WTC11 (cell line): ENCODE data around the gene RHOT1. TPM values are rescaled to one million over a fixed set of nuclear protein-coding genes. Genes with fewer than 3 reads are reported as not detected.

ENCODE experiments used
- ATAC-seq: fragments of 200-7000 bp; cut with Tn5 transposase; 2 replicates; pipeline ENCODE4 v1.10.0; 2021; ENCODE audit warnings: mild to moderate bottlenecking, moderate library complexity
- CTCF ChIA-PET: fragments of 300-600 bp; sonication (Branson Sonifier 250); formaldehyde crosslinking; loops from one replicate; lab custom pipeline; 2021; ENCODE audit warnings: antibody characterized with exemption; lab: Charles Lee
- POLR2A ChIA-PET: fragments of 350-600 bp; sonication (Branson Sonifier 250); formaldehyde crosslinking; loops from one replicate; lab custom pipeline; 2021; ENCODE audit warnings: antibody characterized with exemption; lab: Charles Lee
- DNase-seq: peaks from one replicate; pipeline ENCODE4 v3.0.0; 2021; ENCODE audit warnings: low spot score
- H3K27ac Mint-ChIP-seq: 2 replicates; pipeline ENCODE4 v1.8.0; 2021; ENCODE audit warnings: mixed read lengths
- H3K27me3 Mint-ChIP-seq: 2 replicates; pipeline ENCODE4 v1.8.0; 2021; ENCODE audit warnings: low read depth, mild to moderate bottlenecking, moderate library complexity, mixed read lengths
- H3K36me3 Mint-ChIP-seq: 2 replicates; pipeline ENCODE4 v1.8.0; 2021; ENCODE audit warnings: mixed read lengths
- H3K4me1 Mint-ChIP-seq: 2 replicates; pipeline ENCODE4 v1.8.0; 2022; ENCODE audit warnings: mixed read lengths
- H3K4me3 Mint-ChIP-seq: 2 replicates; pipeline ENCODE4 v1.8.0; 2021; ENCODE audit warnings: mild to moderate bottlenecking, moderate library complexity, mixed read lengths
- H3K9me3 Mint-ChIP-seq: 2 replicates; pipeline ENCODE4 v1.8.0; 2021; ENCODE audit warnings: mixed read lengths
- CBFB ChIP-seq: sonication (generic); formaldehyde crosslinking; IDR thresholded peaks from 2 replicates; pipeline ENCODE4 v1.8.1; 2022; ENCODE audit warnings: mild to moderate bottlenecking, low read depth, missing genetic modification reagents
- CREM ChIP-seq: sonication (generic); formaldehyde crosslinking; IDR thresholded peaks from 2 replicates; pipeline ENCODE4 v1.8.1; 2022; ENCODE audit warnings: mild to moderate bottlenecking, missing genetic modification reagents, moderate library complexity
- E2F5 ChIP-seq: sonication (generic); formaldehyde crosslinking; IDR thresholded peaks from 2 replicates; pipeline ENCODE4 v1.8.1; 2022; ENCODE audit warnings: mild to moderate bottlenecking, moderate library complexity, missing genetic modification reagents
- ERG ChIP-seq: fragments of 250-450 bp; sonication (Bioruptor Pico); IDR thresholded peaks from 2 replicates; pipeline ENCODE4 v1.8.0; 2021; ENCODE audit warnings: mild to moderate bottlenecking
- FOXP1 ChIP-seq: sonication (generic); formaldehyde crosslinking; IDR thresholded peaks from 2 replicates; pipeline ENCODE4 v1.8.0; 2022; ENCODE audit warnings: missing genetic modification reagents, mild to moderate bottlenecking, moderate library complexity, borderline replicate concordance
- FOXP4 ChIP-seq: sonication (generic); formaldehyde crosslinking; IDR thresholded peaks from 2 replicates; pipeline ENCODE4 v1.8.0; 2022; ENCODE audit warnings: mild to moderate bottlenecking, missing genetic modification reagents
- JAZF1 ChIP-seq: fragments of 250-450 bp; sonication (Bioruptor Pico); IDR thresholded peaks from 2 replicates; pipeline ENCODE4 v1.9.0; 2021; ENCODE audit warnings: moderate library complexity, mild to moderate bottlenecking, inconsistent platforms
- NR2C2 ChIP-seq: sonication (generic); formaldehyde crosslinking; IDR thresholded peaks from 2 replicates; pipeline ENCODE4 v1.8.0; 2022; ENCODE audit warnings: mild to moderate bottlenecking, missing genetic modification reagents
- NR3C1 ChIP-seq: sonication (generic); formaldehyde crosslinking; conservative IDR thresholded peaks from 2 replicates; pipeline ENCODE4 v1.8.1; 2023; ENCODE audit warnings: low read depth, mild to moderate bottlenecking, missing genetic modification reagents
- RELA ChIP-seq: sonication (generic); formaldehyde crosslinking; IDR thresholded peaks from 2 replicates; pipeline ENCODE4 v1.8.1; 2022; ENCODE audit warnings: missing genetic modification reagents, mild to moderate bottlenecking, borderline replicate concordance
- RORB ChIP-seq: fragments of 250-450 bp; sonication (Bioruptor Pico); IDR thresholded peaks from 2 replicates; pipeline ENCODE4 v1.9.0; 2021; ENCODE audit warnings: mild to moderate bottlenecking
- SMAD3 ChIP-seq: sonication (generic); formaldehyde crosslinking; IDR thresholded peaks from 2 replicates; pipeline ENCODE4 v1.8.0; 2022; ENCODE audit warnings: missing genetic modification reagents, mild to moderate bottlenecking, borderline replicate concordance
- SMAD4 ChIP-seq: sonication (generic); formaldehyde crosslinking; IDR thresholded peaks from 2 replicates; pipeline ENCODE4 v1.8.0; 2022; ENCODE audit warnings: mild to moderate bottlenecking, missing genetic modification reagents
- SP1 ChIP-seq: sonication (generic); formaldehyde crosslinking; conservative IDR thresholded peaks from 2 replicates; pipeline ENCODE4 v1.8.1; 2022; ENCODE audit warnings: missing genetic modification reagents
- USF2 ChIP-seq: sonication (generic); formaldehyde crosslinking; IDR thresholded peaks from 2 replicates; pipeline ENCODE4 v1.8.1; 2023; ENCODE audit warnings: mild to moderate bottlenecking, missing genetic modification reagents, moderate library complexity
- ZNF232 ChIP-seq: sonication (generic); formaldehyde crosslinking; IDR thresholded peaks from 2 replicates; pipeline ENCODE4 v1.8.0; 2022; ENCODE audit warnings: mild to moderate bottlenecking, missing genetic modification reagents
- ZNF396 ChIP-seq: fragments of 250-450 bp; sonication (Bioruptor Pico); IDR thresholded peaks from 2 replicates; pipeline ENCODE4 v1.8.0; 2021; ENCODE audit warnings: mild to moderate bottlenecking, moderate library complexity, borderline replicate concordance
- ZNF512 ChIP-seq: sonication (generic); formaldehyde crosslinking; IDR thresholded peaks from 2 replicates; pipeline ENCODE4 v1.8.1; 2022; ENCODE audit warnings: missing genetic modification reagents, borderline replicate concordance
- ZNF532 ChIP-seq: fragments of 250-450 bp; sonication (Bioruptor Pico); IDR thresholded peaks from 2 replicates; pipeline ENCODE4 v1.9.0; 2021; ENCODE audit warnings: mild to moderate bottlenecking, borderline replicate concordance
- total RNA-seq: library from RNA; stranded (reverse); gene quantifications from 3 replicates; pipeline ENCODE4 v1.2.3, GENCODE V29; 2021

Gene RHOT1
- total RNA-seq, 1 experiment from 2014 or later = 28.9 TPM

- Mint-ChIP-seq H3K27ac (no peak overlapping the region), H3K4me3 (no peak overlapping the region), H3K9me3 (no peaks in the 10 kb centered on the region), H3K27me3 (no peaks in the 10 kb centered on the region), H3K4me1 (no peaks in the 10 kb centered on the region), H3K36me3 (no peaks in the 10 kb centered on the region)
- ChIA-PET CTCF (interaction anchor here (1.0 kb wide), 1 partner anchor 209 kb away, joined by 3 read pairs; the partner anchor contains the start of gene LRRC37B), POLR2A (no interaction called here)
- ATAC-seq = no peak
- DNase-seq = no peak
- TF ChIP-seq ERG (CRISPR knock-in tag) (no peak), ZNF396 (CRISPR knock-in tag) (no peak), FOXP1 (CRISPR knock-in tag) (no peak), SMAD3 (CRISPR knock-in tag) (no peak), SP1 (CRISPR knock-in tag) (no peak), E2F5 (CRISPR knock-in tag) (no peak), USF2 (CRISPR knock-in tag) (no peak), CBFB (CRISPR knock-in tag) (no peak)
Observed at GRCh38 chr17:32215696-32216095, 73.4 kb downstream of the RHOT1 start.

GRCh38 chr17:32222621-32223020, 80.3 kb downstream of the RHOT1 start:
- DNase-seq = no peak
- CTCF ChIA-PET = interaction anchor here (0.8 kb wide), 1 partner anchor 30 kb away, joined by 3 read pairs; no protein-coding TSS in a partner anchor
- peaks cover 11% of the 10 kb centered on the region for H3K4me1 Mint-ChIP-seq
- no peak overlapping the region for H3K27ac Mint-ChIP-seq
- H3K4me3 Mint-ChIP-seq = no peak overlapping the region
- H3K27me3 Mint-ChIP-seq = no peaks in the 10 kb centered on the region
- no peak for ATAC-seq
- no peak for TF ChIP-seq NR2C2
- TF ChIP-seq, all 79 proteins: peak for 0
- POLR2A ChIA-PET = no interaction called here
- H3K9me3 Mint-ChIP-seq = no peaks in the 10 kb centered on the region
- H3K36me3 Mint-ChIP-seq = no peaks in the 10 kb centered on the region

GRCh38 chr17:32223703-32224102, 81.4 kb downstream of the RHOT1 start:
- no peak overlapping the region for H3K27ac Mint-ChIP-seq
- CTCF ChIA-PET = no interaction called here
- no peaks in the 10 kb centered on the region for H3K9me3 Mint-ChIP-seq
- POLR2A ChIA-PET = no interaction called here
- H3K36me3 Mint-ChIP-seq = no peaks in the 10 kb centered on the region
- TF ChIP-seq ZNF396 (CRISPR knock-in tag) (no peak), SMAD4 (CRISPR knock-in tag) (no peak), CREM (CRISPR knock-in tag) (no peak), RORB (CRISPR knock-in tag) (no peak), RELA (CRISPR knock-in tag) (no peak)
- no peaks in the 10 kb centered on the region for H3K27me3 Mint-ChIP-seq
- peaks cover 21% of the 10 kb centered on the region for H3K4me1 Mint-ChIP-seq
- no peak overlapping the region for H3K4me3 Mint-ChIP-seq
- no peak for DNase-seq
- no peak for ATAC-seq

GRCh38 chr17:32226886-32227285, 84.6 kb downstream of the RHOT1 start:
- DNase-seq = no peak
- Mint-ChIP-seq H3K4me3 (no peak overlapping the region), H3K4me1 (peaks cover 31% of the 10 kb centered on the region), H3K9me3 (no peaks in the 10 kb centered on the region), H3K27me3 (no peaks in the 10 kb centered on the region), H3K27ac (peak overlapping the region; percentile 92; the same call in 1 of the 2 replicates), H3K36me3 (no peaks in the 10 kb centered on the region)
- POLR2A ChIA-PET = no interaction called here
- peak; percentile 34 for ATAC-seq
- CTCF ChIA-PET = interaction anchor here (0.7 to 2.7 kb wide), 6 partner anchors 14 to 92 kb away, joined by 3 to 24 read pairs (median 4); no protein-coding TSS in a partner anchor
- TF ChIP-seq JAZF1 (CRISPR knock-in tag) (no peak), FOXP4 (CRISPR knock-in tag) (no peak), NR3C1 (CRISPR knock-in tag) (no peak), ZNF532 (CRISPR knock-in tag) (no peak), ZNF512 (CRISPR knock-in tag) (no peak), ZNF232 (no peak)
